Gastroesophageal sphincter (tissue), 4 donors: ENCODE data around the gene BCAR3. TPM values are rescaled to one million over a fixed set of nuclear protein-coding genes. Genes with fewer than 3 reads are reported as not detected.

ENCODE experiments used
- ATAC-seq: fragments of 150-250 bp; one replicate; pipeline ENCODE4 v1.9.1; 2016; ENCODE audit warnings: mild to moderate bottlenecking, moderate library complexity
- H3K27ac ChIP-seq, 4 donors: fragments of 200-600 bp; sonication (generic) in 3 of 4; 1 replicate in 3 of 4; 2 replicates in 1 of 4; pipeline ENCODE4 v1.5.1; 2016 to 2019
- H3K27me3 ChIP-seq: fragments of 200-600 bp; sonication (generic); one replicate; pipeline ENCODE4 v1.5.1; 2019
- H3K36me3 ChIP-seq, 2 donors: fragments of 200-600 bp; sonication (generic); one replicate each; pipeline ENCODE4 v1.5.1; 2019; ENCODE audit warnings: control low read depth in 1 of 2
- H3K4me1 ChIP-seq, 3 donors: fragments of 200-600 bp; sonication (generic); 1 replicate in 2 of 3; 2 replicates in 1 of 3; pipeline ENCODE4 v1.5.1; 2016 to 2019; ENCODE audit warnings: control low read depth in 2 of 3
- H3K4me3 ChIP-seq, 2 donors: fragments of 200-600 bp; sonication (generic); one replicate each; pipeline ENCODE4 v1.5.1; 2019; ENCODE audit warnings: mild to moderate bottlenecking in 1 of 2, moderate library complexity in 1 of 2
- H3K9me3 ChIP-seq, 3 donors: fragments of 200-600 bp; sonication (generic); one replicate each; pipeline ENCODE4 v1.5.1; 2017 to 2019; ENCODE audit warnings: control low read depth in 2 of 3
- CTCF ChIP-seq, 4 experiments: fragments of 200-600 bp in 2 of 4; fragments of 450-650 bp in 2 of 4; sonication (generic) in 1 of 4; IDR thresholded peaks; one replicate each; pipeline ENCODE4 v1.5.1; 2017 to 2019; ENCODE audit warnings: antibody characterized with exemption in 4 of 4, mild to moderate bottlenecking in 2 of 4, moderate library complexity in 2 of 4
- EP300 ChIP-seq: sonication (generic); formaldehyde crosslinking; IDR thresholded peaks from one replicate; pipeline ENCODE4 v1.6.1; 2017; ENCODE audit warnings: antibody characterized with exemption, mild to moderate bottlenecking
- POLR2A ChIP-seq, 2 donors: fragments of 450-650 bp; IDR thresholded peaks; one replicate each; pipeline ENCODE4 v1.6.1; 2017; ENCODE audit warnings: antibody characterized with exemption in 2 of 2, mild to moderate bottlenecking in 2 of 2, moderate library complexity in 1 of 2
- POLR2AphosphoS5 ChIP-seq: sonication (generic); formaldehyde crosslinking; IDR thresholded peaks from one replicate; pipeline ENCODE4 v1.6.1; 2017; ENCODE audit warnings: antibody characterized with exemption
- WGBS, 2 donors: methylation state at CpG; one replicate each; pipeline ENCODE4 v1.1.5; 2018; ENCODE audit warnings: low coverage in 1 of 2; 5-methylcytosine and 5-hydroxymethylcytosine counted together
- total RNA-seq, 4 donors: library from RNA; depleted of rRNA; stranded (reverse); fragments of >200 nt; gene quantifications; one replicate each; pipeline ENCODE4 v1.1.0, GENCODE V29; 2016

BCAR3 gene
- total RNA-seq, 4 donors from 2014 or later = 33.9 to 40.2 (median 38.3) TPM

GRCh38 chr1:93569489-93569888 lies 112.1 kb downstream of the BCAR3 start:
- Histone ChIP-seq H3K36me3 (peaks cover 0 to 94% of the 10 kb centered on the region in 2 donors), H3K4me1 (peaks cover 0 to 19% (median 7%) of the 10 kb centered on the region in 3 donors), H3K27me3 (no peaks in the 10 kb centered on the region), H3K27ac (no peak overlapping the region), H3K9me3 (no peaks in the 10 kb centered on the region), H3K4me3 (no peak overlapping the region)
- WGBS, 2 donors = 100% methylated on average over 2 of the region's 2 CpGs; no CpG with 5 or more reads in 1 of the 2 donors
- ATAC-seq = no peak
- TF ChIP-seq EP300 (no peak), POLR2A (IDR thresholded peaks at IDR 0.05) (no peak), POLR2AphosphoS5 (no peak), CTCF (IDR thresholded peaks at IDR 0.05) (no peak)

GRCh38 chr1:93567255-93567918 lies 114.2 kb downstream of the BCAR3 start:
- no peaks in the 10 kb centered on the region for H3K27me3 ChIP-seq
- TF ChIP-seq EP300 (no peak), POLR2AphosphoS5 (no peak), CTCF (IDR thresholded peaks at IDR 0.05) (no peak), POLR2A (IDR thresholded peaks at IDR 0.05) (no peak)
- no peak for ATAC-seq
- H3K27ac ChIP-seq = peak overlapping the region in 2 of 4 donors; percentile 61 to 64
- H3K4me1 ChIP-seq = peaks cover 0 to 19% (median 7%) of the 10 kb centered on the region in 3 donors
- 78 to 86% methylated on average over 4 to 15 of the region's 15 CpGs for WGBS, 2 donors
- no peak overlapping the region for H3K4me3 ChIP-seq
- H3K36me3 ChIP-seq = peaks cover 0 to 96% of the 10 kb centered on the region in 2 donors
- no peaks in the 10 kb centered on the region for H3K9me3 ChIP-seq

- Histone ChIP-seq H3K9me3 (no peaks in the 10 kb centered on the region), H3K27ac (peak overlapping the region; percentile 12 to 64 (median 62)), H3K4me1 (peaks cover 0 to 19% (median 7%) of the 10 kb centered on the region in 3 donors), H3K27me3 (no peaks in the 10 kb centered on the region), H3K36me3 (peaks cover 0 to 96% of the 10 kb centered on the region in 2 donors), H3K4me3 (no peak overlapping the region)
- ATAC-seq = peak; percentile 52
- WGBS, 2 donors = 63 to 79% methylated on average over 4 to 10 of the region's 10 CpGs
- TF ChIP-seq POLR2AphosphoS5 (peak; percentile 39), POLR2A (IDR thresholded peaks at IDR 0.05) (no peak)
Observed at GRCh38 chr1:93566227-93566626, 115.4 kb downstream of the BCAR3 start.

GRCh38 chr1:93565496-93566206 lies 116.0 kb downstream of the BCAR3 start:
- WGBS, 2 donors = 27 to 41% methylated on average over 4 of the region's 4 CpGs
- H3K27me3 ChIP-seq = no peaks in the 10 kb centered on the region
- peaks cover 0 to 95% of the 10 kb centered on the region in 2 donors for H3K36me3 ChIP-seq
- H3K9me3 ChIP-seq = no peaks in the 10 kb centered on the region
- no peak overlapping the region for H3K4me3 ChIP-seq
- TF ChIP-seq POLR2A (IDR thresholded peaks at IDR 0.05) (no peak), EP300 (no peak), CTCF (IDR thresholded peaks at IDR 0.05) (no peak), POLR2AphosphoS5 (no peak)
- H3K27ac ChIP-seq = peak overlapping the region; percentile 12 to 64 (median 62)
- H3K4me1 ChIP-seq = peaks cover 0 to 19% (median 7%) of the 10 kb centered on the region in 3 donors
- ATAC-seq = peak; percentile 42

- H3K9me3 ChIP-seq = no peaks in the 10 kb centered on the region
- H3K36me3 ChIP-seq = peaks cover 0 to 51% of the 10 kb centered on the region in 2 donors
- no peak for ATAC-seq
- peaks cover 2 to 7% (median 3%) of the 10 kb centered on the region in 3 donors for H3K4me1 ChIP-seq
- H3K4me3 ChIP-seq = no peak overlapping the region
- no peak overlapping the region for H3K27ac ChIP-seq
- no peaks in the 10 kb centered on the region for H3K27me3 ChIP-seq
- TF ChIP-seq POLR2A (IDR thresholded peaks at IDR 0.05) = no peak
Observed at GRCh38 chr1:93559695-93560094, 121.9 kb downstream of the BCAR3 start.
